B cell (primary cell): ENCODE results near the gene CNTNAP2. TPM values are rescaled to one million over a fixed set of nuclear protein-coding genes. Genes with fewer than 3 reads are reported as not detected.

Experiments
- ATAC-seq: fragments of 200-7000 bp; cut with Tn5 transposase; one replicate; pipeline ENCODE4 v1.10.0; 2021; ENCODE audit warnings: low read depth, mild to moderate bottlenecking, moderate number of reproducible peaks, moderate library complexity
- CTCF ChIA-PET: fragments of 350-600 bp; sonication (Branson Sonifier 250); formaldehyde crosslinking; loops from one replicate; lab custom pipeline; 2021; ENCODE audit warnings: antibody characterized with exemption, inconsistent platforms; lab: Charles Lee
- POLR2A ChIA-PET: fragments of 350-600 bp; sonication (Branson Sonifier 250); formaldehyde crosslinking; loops from one replicate; lab custom pipeline; 2021; ENCODE audit warnings: antibody characterized with exemption; lab: Charles Lee
- DNase-seq: peaks from one replicate; pipeline ENCODE4 v3.0.0; 2013
- H2AFZ ChIP-seq: 2 replicates; pipeline ENCODE4 v1.6.1; 2012; ENCODE audit warnings: mild to moderate bottlenecking, low read depth, low read length; ENCODE audit not compliant: insufficient read depth, poor library complexity, severe bottlenecking
- H3K27ac ChIP-seq, 2 donors: 1 replicate in 1 of 2; 2 replicates in 1 of 2; pipeline ENCODE4 v1.5.1; 2012 to 2013; ENCODE audit warnings: low read length in 2 of 2, mild to moderate bottlenecking in 2 of 2, moderate library complexity in 1 of 2
- H3K27me3 ChIP-seq, 4 experiments: fragments of 200-600 bp in 1 of 4; sonication (generic) in 1 of 4; replicated peaks in 1 of 4; 1 replicate in 2 of 4; 2 replicates in 2 of 4; pipeline versions ENCODE4 v1.6.1 to v1.7.0; 2013 to 2016; ENCODE audit warnings: low read length in 3 of 4, mild to moderate bottlenecking in 2 of 4, mixed read lengths in 1 of 4, moderate library complexity in 1 of 4; ENCODE audit not compliant: insufficient read depth in 4 of 4, control insufficient read depth in 3 of 4; ENCODE audit errors: control extremely low read depth in 1 of 4
- H3K36me3 ChIP-seq, 2 experiments: replicated peaks in 1 of 2; 1 replicate in 1 of 2; 2 replicates in 1 of 2; pipeline versions ENCODE4 v1.6.1 to v1.7.1; 2013; ENCODE audit warnings: low read length in 1 of 2; ENCODE audit not compliant: insufficient read depth in 2 of 2, control insufficient read depth in 1 of 2; ENCODE audit errors: control extremely low read depth in 1 of 2, extremely low read depth in 1 of 2
- H3K4me1 ChIP-seq, 2 donors: fragments of 200-600 bp in 1 of 2; sonication (generic) in 1 of 2; 1 replicate in 1 of 2; 2 replicates in 1 of 2; pipeline versions ENCODE4 v1.5.1 to v1.6.1; 2013 to 2017; ENCODE audit warnings: low read length in 2 of 2; ENCODE audit not compliant: control insufficient read depth in 2 of 2, insufficient read depth in 2 of 2
- H3K4me2 ChIP-seq: replicated peaks from 2 replicates; pipeline ENCODE3; 2012; ENCODE audit warnings: mild to moderate bottlenecking, low read depth, low read length; ENCODE audit not compliant: poor library complexity, severe bottlenecking
- H3K4me3 ChIP-seq, 5 experiments: fragments of 200-600 bp in 1 of 5; sonication (generic) in 1 of 5; 1 replicate in 3 of 5; 2 replicates in 2 of 5; pipeline versions ENCODE4 v1.5.1 to v1.7.0; 2011 to 2016; ENCODE audit warnings: low read length in 4 of 5, mild to moderate bottlenecking in 4 of 5, low read depth in 2 of 5, control low read depth in 1 of 5, moderate library complexity in 1 of 5; ENCODE audit not compliant: insufficient read depth in 1 of 5; ENCODE audit errors: control extremely low read depth in 1 of 5, extremely low read depth in 1 of 5
- H3K79me2 ChIP-seq: fragments of 200-600 bp; sonication (generic); one replicate; pipeline ENCODE4 v1.6.0; 2016; ENCODE audit warnings: low read length; ENCODE audit not compliant: control insufficient read depth, insufficient read depth
- H3K9ac ChIP-seq: fragments of 200-600 bp; sonication (generic); 2 replicates; pipeline ENCODE4 v1.6.1; 2017; ENCODE audit warnings: mild to moderate bottlenecking, low read length, moderate library complexity
- H3K9me3 ChIP-seq, 3 donors: one replicate each; pipeline versions ENCODE4 v1.6.1 to v1.7.1; 2013; ENCODE audit warnings: low read length in 2 of 3; ENCODE audit not compliant: control insufficient read depth in 2 of 3, insufficient read depth in 1 of 3; ENCODE audit errors: control extremely low read depth in 1 of 3
- H4K20me1 ChIP-seq: 2 replicates; pipeline ENCODE4 v1.6.0; 2012; ENCODE audit warnings: mild to moderate bottlenecking, low read length; ENCODE audit not compliant: insufficient read depth, control insufficient read depth, poor library complexity, severe bottlenecking
- H3K27ac Mint-ChIP-seq: one replicate; pipeline ENCODE4 v1.8.0; 2021; ENCODE audit warnings: mixed read lengths
- H3K27me3 Mint-ChIP-seq: one replicate; pipeline ENCODE4 v1.8.0; 2021; ENCODE audit warnings: mixed read lengths
- H3K4me1 Mint-ChIP-seq: one replicate; pipeline ENCODE4 v1.8.0; 2021; ENCODE audit warnings: mixed read lengths
- H3K4me3 Mint-ChIP-seq: one replicate; pipeline ENCODE4 v1.8.0; 2021; ENCODE audit warnings: mixed read lengths
- H3K9me3 Mint-ChIP-seq: one replicate; pipeline ENCODE4 v1.8.0; 2022; ENCODE audit warnings: mixed read lengths; ENCODE audit not compliant: insufficient read depth
- EZH2 ChIP-seq: IDR thresholded peaks from 2 replicates; pipeline ENCODE4 v1.6.1; 2012; ENCODE audit warnings: borderline replicate concordance, low read depth, mild to moderate bottlenecking, moderate library complexity, low read length; ENCODE audit not compliant: insufficient read depth, poor library complexity, severe bottlenecking
- WGBS: methylation state at CpG from one replicate; pipeline ENCODE4 v1.1.5; 2013; ENCODE audit warnings: missing lambda C conversion rate; ENCODE audit not compliant: insufficient coverage; 5-methylcytosine and 5-hydroxymethylcytosine counted together
- intact Hi-C: fragments of 100-400 bp; cut with micrococcal nuclease; formaldehyde crosslinking; loops from one replicate; pipeline ENCODE4 v1.10.0; 2022
- polyA plus RNA-seq: library from polyadenylated mRNA; depleted of rRNA; stranded (reverse); fragments of >200 nt; gene quantifications from 2 replicates; pipeline ENCODE4 v1.2.3, GENCODE V29; 2012
- total RNA-seq, 2 donors: library from RNA; stranded (reverse); fragments of 120-200 nt in 1 of 2; gene quantifications; 1 replicate in 1 of 2; 2 replicates in 1 of 2; pipeline versions ENCODE4 v1.2.3 to v1.2.4, GENCODE V29; 2013 to 2022
- TF ChIP-seq, protein P1 (sequence below): fragments of 200-600 bp; IDR thresholded peaks from one replicate; pipeline ENCODE4 v1.8.0; 2022; ENCODE audit warnings: antibody characterized with exemption, mild to moderate bottlenecking

CNTNAP2 gene
- total and polyA plus RNA-seq, 2 donors (not counting 1 experiment from before 2014, with no cell fraction given) = 7.4 to 16.6 TPM

DNA sequence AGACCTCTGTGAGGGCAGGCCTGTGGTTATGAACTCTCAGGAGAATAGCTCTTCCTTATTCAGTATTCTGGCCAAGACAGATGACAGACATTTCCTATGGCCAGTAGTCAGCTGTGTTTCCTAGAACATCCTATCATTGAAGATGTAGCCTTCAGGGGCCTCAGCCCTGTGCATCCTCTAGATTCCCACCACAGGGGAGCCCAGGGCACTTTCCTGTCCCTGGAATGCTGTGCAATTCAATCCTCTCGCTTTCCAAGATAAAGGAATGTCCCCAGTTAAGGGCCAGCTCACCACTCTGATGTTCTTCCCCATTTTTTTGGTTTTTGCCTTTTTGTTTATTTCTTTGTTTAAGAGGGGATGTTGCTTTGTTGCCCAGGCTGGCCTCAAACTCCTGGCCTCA lies 1895.2 kb downstream of the CNTNAP2 start:
- ATAC-seq = no peak
- intact Hi-C loops = no loop called here

DNA sequence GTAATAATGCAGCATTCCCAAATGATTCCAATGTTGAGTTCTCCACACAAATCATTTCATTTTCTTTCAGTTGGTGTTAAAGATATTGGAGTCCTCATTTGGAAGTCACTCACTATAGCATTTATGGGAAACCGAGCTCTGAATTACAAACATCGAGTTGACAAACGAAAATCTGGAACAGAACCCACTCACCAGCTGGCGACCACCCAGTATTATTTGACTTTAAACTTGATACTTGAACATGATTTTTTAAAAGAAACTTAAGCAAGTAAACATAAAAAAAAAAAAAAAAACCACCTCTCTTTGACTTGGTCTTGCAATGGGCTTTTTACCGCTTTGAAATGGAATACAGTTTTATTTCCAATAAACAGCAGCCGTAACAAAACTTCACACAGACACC lies 1897.4 kb downstream of the CNTNAP2 start:
- ATAC-seq = no peak
- intact Hi-C loops = no loop called here
- no peak overlapping the region for H3K9ac ChIP-seq

More for the DNA sequence above, 1895.2 kb downstream of the CNTNAP2 start:
- no peaks in the 10 kb centered on the region for H3K27me3 ChIP-seq
- H3K4me2 ChIP-seq = no peak overlapping the region
- no peaks in the 10 kb centered on the region for H3K9me3 ChIP-seq
- H3K9ac ChIP-seq = no peak overlapping the region
- no peak overlapping the region for H3K4me3 ChIP-seq
- no peak overlapping the region for H3K27ac ChIP-seq
- no peak for DNase-seq
- Mint-ChIP-seq H3K4me3 (no peak overlapping the region), H3K27me3 (no peaks in the 10 kb centered on the region), H3K9me3 (no peaks in the 10 kb centered on the region), H3K4me1 (no peaks in the 10 kb centered on the region), H3K27ac (no peak overlapping the region)
- no CpG with 5 or more reads among the region's 1 CpG for WGBS
- no peak overlapping the region for H2AFZ ChIP-seq
- no peaks in the 10 kb centered on the region for H3K79me2 ChIP-seq
- ChIA-PET CTCF (no interaction called here), POLR2A (no interaction called here)
- no peaks in the 10 kb centered on the region for H4K20me1 ChIP-seq
- TF ChIP-seq EZH2 = no peak
- TF ChIP-seq, protein P1, sequence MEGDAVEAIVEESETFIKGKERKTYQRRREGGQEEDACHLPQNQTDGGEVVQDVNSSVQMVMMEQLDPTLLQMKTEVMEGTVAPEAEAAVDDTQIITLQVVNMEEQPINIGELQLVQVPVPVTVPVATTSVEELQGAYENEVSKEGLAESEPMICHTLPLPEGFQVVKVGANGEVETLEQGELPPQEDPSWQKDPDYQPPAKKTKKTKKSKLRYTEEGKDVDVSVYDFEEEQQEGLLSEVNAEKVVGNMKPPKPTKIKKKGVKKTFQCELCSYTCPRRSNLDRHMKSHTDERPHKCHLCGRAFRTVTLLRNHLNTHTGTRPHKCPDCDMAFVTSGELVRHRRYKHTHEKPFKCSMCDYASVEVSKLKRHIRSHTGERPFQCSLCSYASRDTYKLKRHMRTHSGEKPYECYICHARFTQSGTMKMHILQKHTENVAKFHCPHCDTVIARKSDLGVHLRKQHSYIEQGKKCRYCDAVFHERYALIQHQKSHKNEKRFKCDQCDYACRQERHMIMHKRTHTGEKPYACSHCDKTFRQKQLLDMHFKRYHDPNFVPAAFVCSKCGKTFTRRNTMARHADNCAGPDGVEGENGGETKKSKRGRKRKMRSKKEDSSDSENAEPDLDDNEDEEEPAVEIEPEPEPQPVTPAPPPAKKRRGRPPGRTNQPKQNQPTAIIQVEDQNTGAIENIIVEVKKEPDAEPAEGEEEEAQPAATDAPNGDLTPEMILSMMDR = no peak
- H3K4me1 ChIP-seq = no peaks in the 10 kb centered on the region
- no peaks in the 10 kb centered on the region for H3K36me3 ChIP-seq

More for the DNA sequence above, 1897.4 kb downstream of the CNTNAP2 start:
- Histone ChIP-seq H4K20me1 (no peaks in the 10 kb centered on the region), H3K36me3 (no peaks in the 10 kb centered on the region), H2AFZ (no peak overlapping the region), H3K79me2 (no peaks in the 10 kb centered on the region), H3K4me2 (no peak overlapping the region), H3K4me3 (no peak overlapping the region), H3K27me3 (no peaks in the 10 kb centered on the region), H3K27ac (no peak overlapping the region), H3K9me3 (no peaks in the 10 kb centered on the region), H3K4me1 (no peaks in the 10 kb centered on the region)
- DNase-seq = no peak
- H3K27ac Mint-ChIP-seq = no peak overlapping the region
- POLR2A ChIA-PET = no interaction called here
- no peak overlapping the region for H3K4me3 Mint-ChIP-seq
- H3K9me3 Mint-ChIP-seq = no peaks in the 10 kb centered on the region
- TF ChIP-seq EZH2 = no peak
- TF ChIP-seq, protein P1 = no peak
- no peaks in the 10 kb centered on the region for H3K4me1 Mint-ChIP-seq
- no peaks in the 10 kb centered on the region for H3K27me3 Mint-ChIP-seq
- WGBS = no CpG with 5 or more reads among the region's 6 CpGs
- CTCF ChIA-PET = no interaction called here
